Testis (tissue), 2 donors: ENCODE measurements around the gene DNAJC15.

Experiments
- CTCF ChIP-seq, 3 experiments: fragments of 450-650 bp in 2 of 3; fragments of 200-600 bp in 1 of 3; sonication (generic) in 1 of 3; IDR thresholded peaks; one replicate each; pipeline ENCODE4 v1.5.1; 2016 to 2019; ENCODE audit warnings: antibody characterized with exemption in 3 of 3, mild to moderate bottlenecking in 2 of 3, moderate library complexity in 1 of 3
- POLR2A ChIP-seq: fragments of 450-650 bp; IDR thresholded peaks from one replicate; pipeline ENCODE4 v1.6.1; 2017; ENCODE audit warnings: antibody characterized with exemption, mild to moderate bottlenecking, moderate library complexity

DNA sequence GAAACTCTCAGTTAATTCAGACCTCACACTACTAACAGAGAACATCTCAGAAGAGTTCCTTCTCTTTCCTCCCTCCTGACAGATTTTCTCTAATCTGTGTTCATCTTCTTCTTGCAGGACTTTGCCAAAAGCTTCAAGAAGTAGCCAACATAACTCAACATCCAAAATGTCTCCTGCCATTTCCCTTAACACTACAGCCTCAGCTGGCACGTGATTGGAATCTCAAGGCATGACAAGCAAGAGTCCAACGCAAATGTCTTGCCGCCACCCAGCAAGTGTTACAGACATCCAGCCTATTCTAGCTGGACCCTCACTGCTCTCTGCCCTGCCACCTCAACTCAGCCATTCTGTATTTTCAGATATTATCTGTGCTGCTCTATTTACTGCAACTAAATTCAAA is 135.1 kb downstream of the DNAJC15 start:
- TF ChIP-seq CTCF (IDR thresholded peaks at IDR 0.05): no peak
- TF ChIP-seq POLR2A: no peak
